Endodermal cell (in vitro differentiated cells): Measurements from ENCODE around the gene ADSS1. TPM values are rescaled to one million over a fixed set of nuclear protein-coding genes. Genes with fewer than 3 reads are reported as not detected.

Experiments used
- DNase-seq: peaks from one replicate; pipeline ENCODE4 v3.0.0-alpha.2; 2017
- H3K27ac ChIP-seq: 2 replicates; pipeline ENCODE4 v1.5.1; 2013; ENCODE audit warnings: mild to moderate bottlenecking, low read depth, low read length, moderate library complexity
- H3K27me3 ChIP-seq: 2 replicates; pipeline ENCODE4 v1.6.1; 2013; ENCODE audit warnings: mild to moderate bottlenecking, low read length, moderate library complexity; ENCODE audit not compliant: insufficient read depth, control insufficient read depth, poor library complexity, severe bottlenecking
- H3K36me3 ChIP-seq: 2 replicates; pipeline ENCODE4 v1.7.0; 2013; ENCODE audit warnings: mild to moderate bottlenecking, low read length, moderate library complexity; ENCODE audit not compliant: control insufficient read depth, insufficient read depth
- H3K4me1 ChIP-seq: one replicate; pipeline ENCODE4 v1.7.0; 2013; ENCODE audit warnings: low read length; ENCODE audit not compliant: control insufficient read depth, insufficient read depth
- H3K4me3 ChIP-seq: 2 replicates; pipeline ENCODE4 v1.5.1; 2013; ENCODE audit warnings: mild to moderate bottlenecking, low read length, moderate library complexity
- H3K9ac ChIP-seq: 2 replicates; pipeline ENCODE4 v1.6.1; 2013; ENCODE audit warnings: mild to moderate bottlenecking, low read length, moderate library complexity; ENCODE audit not compliant: poor library complexity, severe bottlenecking; ENCODE audit errors: extremely low read depth
- H3K9me3 ChIP-seq: 2 replicates; pipeline ENCODE4 v1.6.1; 2013; ENCODE audit warnings: mild to moderate bottlenecking, low read length, moderate library complexity; ENCODE audit not compliant: control insufficient read depth
- H3K27ac Mint-ChIP-seq: 2 replicates; pipeline ENCODE4 v1.8.0; 2020; ENCODE audit warnings: mixed read lengths
- H3K27me3 Mint-ChIP-seq: 2 replicates; pipeline ENCODE4 v1.8.0; 2021; ENCODE audit warnings: mild to moderate bottlenecking, mixed read lengths; ENCODE audit not compliant: insufficient read depth
- H3K36me3 Mint-ChIP-seq: 2 replicates; pipeline ENCODE4 v1.8.0; 2020; ENCODE audit warnings: low read depth, mixed read lengths
- H3K4me1 Mint-ChIP-seq: 2 replicates; pipeline ENCODE4 v1.8.0; 2020; ENCODE audit warnings: mixed read lengths
- H3K4me3 Mint-ChIP-seq: 2 replicates; pipeline ENCODE4 v1.8.0; 2020; ENCODE audit warnings: mild to moderate bottlenecking, moderate library complexity, mixed read lengths
- H3K9me3 Mint-ChIP-seq: 2 replicates; pipeline ENCODE4 v1.8.0; 2020; ENCODE audit warnings: mild to moderate bottlenecking, mixed read lengths
- CTCF ChIP-seq: fragments of 200-600 bp; sonication (generic); conservative IDR thresholded peaks from 2 replicates; pipeline ENCODE4 v1.5.0; 2021; ENCODE audit warnings: antibody characterized with exemption, mild to moderate bottlenecking
- WGBS, 2 experiments: methylation state at CpG; one replicate each; pipeline versions ENCODE4 v1.1.5 to v1.1.7; 2013; ENCODE audit warnings: missing lambda C conversion rate in 2 of 2, mixed read lengths in 1 of 2; ENCODE audit not compliant: insufficient coverage in 1 of 2, insufficient read length in 1 of 2; 5-methylcytosine and 5-hydroxymethylcytosine counted together
- total RNA-seq, 2 donors: library from RNA; stranded (reverse); fragmentation: NEBNext Ultra II Directional in 1 of 2; extraction: Animal tissue kit (Norgen Biotek cat#: 25700) in 1 of 2; gene quantifications; 2 replicates in 1 of 2; 3 replicates in 1 of 2; pipeline ENCODE4 v1.2.1, GENCODE V29; 2021

The ADSS1 gene
- total RNA-seq, 2 donors from 2014 or later: 15.8 to 31.0 TPM

GRCh38 chr14:104770851-104771272, 46.8 kb downstream of the ADSS1 start:
- TF ChIP-seq CTCF: peak; percentile 75
- Histone ChIP-seq H3K36me3 (peaks cover 45% of the 10 kb centered on the region), H3K9ac (no peak overlapping the region), H3K4me1 (no peaks in the 10 kb centered on the region), H3K4me3 (no peak overlapping the region), H3K27ac (no peak overlapping the region), H3K9me3 (peaks cover 15% of the 10 kb centered on the region), H3K27me3 (no peaks in the 10 kb centered on the region)
- peaks cover 3% of the 10 kb centered on the region for H3K4me1 Mint-ChIP-seq
- H3K9me3 Mint-ChIP-seq: peaks cover 21% of the 10 kb centered on the region
- no peaks in the 10 kb centered on the region for H3K27me3 Mint-ChIP-seq
- no peak overlapping the region for H3K27ac Mint-ChIP-seq
- WGBS, 2 experiments: 86 to 92% methylated on average over 2 to 5 of the region's 5 CpGs
- peaks cover 58% of the 10 kb centered on the region for H3K36me3 Mint-ChIP-seq
- no peak overlapping the region for H3K4me3 Mint-ChIP-seq
- DNase-seq: peak; percentile 72

GRCh38 chr14:104771374-104771773, 47.3 kb downstream of the ADSS1 start:
- Histone ChIP-seq H3K9me3 (peaks cover 10% of the 10 kb centered on the region), H3K27ac (no peak overlapping the region), H3K27me3 (no peaks in the 10 kb centered on the region), H3K4me3 (no peak overlapping the region), H3K36me3 (peaks cover 49% of the 10 kb centered on the region), H3K9ac (no peak overlapping the region), H3K4me1 (no peaks in the 10 kb centered on the region)
- H3K9me3 Mint-ChIP-seq: peaks cover 18% of the 10 kb centered on the region
- no peak for DNase-seq
- H3K36me3 Mint-ChIP-seq: peaks cover 59% of the 10 kb centered on the region
- H3K4me1 Mint-ChIP-seq: peaks cover 3% of the 10 kb centered on the region
- no peak overlapping the region for H3K4me3 Mint-ChIP-seq
- no peak overlapping the region for H3K27ac Mint-ChIP-seq
- H3K27me3 Mint-ChIP-seq: no peaks in the 10 kb centered on the region
- WGBS, 2 experiments: 90% methylated on average over 3 to 4 of the region's 4 CpGs
- no peak for TF ChIP-seq CTCF

GRCh38 chr14:104771918-104772706, 48.1 kb downstream of the ADSS1 start:
- Histone ChIP-seq H3K27ac (no peak overlapping the region), H3K36me3 (peaks cover 57% of the 10 kb centered on the region), H3K4me1 (no peaks in the 10 kb centered on the region), H3K9ac (no peak overlapping the region), H3K9me3 (peaks cover 6% of the 10 kb centered on the region), H3K4me3 (no peak overlapping the region), H3K27me3 (no peaks in the 10 kb centered on the region)
- H3K4me3 Mint-ChIP-seq: no peak overlapping the region
- H3K36me3 Mint-ChIP-seq: peaks cover 59% of the 10 kb centered on the region
- TF ChIP-seq CTCF: no peak
- H3K27me3 Mint-ChIP-seq: no peaks in the 10 kb centered on the region
- H3K27ac Mint-ChIP-seq: no peak overlapping the region
- no peak for DNase-seq
- peaks cover 3% of the 10 kb centered on the region for H3K4me1 Mint-ChIP-seq
- H3K9me3 Mint-ChIP-seq: peaks cover 13% of the 10 kb centered on the region
- WGBS, 2 experiments: 97 to 99% methylated on average over 20 to 34 of the region's 34 CpGs
